Brain microvascular endothelial cell (primary cell): ENCODE measurements around the gene LDB2.

Experiments used
- DNase-seq: peaks from one replicate; pipeline ENCODE4 v3.0.0-alpha.2; 2020
- H3K27ac ChIP-seq: fragments of 250-450 bp; sonication (Bioruptor Pico); 2 replicates; pipeline ENCODE4 v1.5.1; 2020; ENCODE audit warnings: mild to moderate bottlenecking, moderate library complexity
- H3K27me3 ChIP-seq: fragments of 250-450 bp; sonication (Bioruptor Pico); replicated peaks from 2 replicates; pipeline ENCODE4 v1.5.1; 2020; ENCODE audit warnings: mild to moderate bottlenecking
- H3K36me3 ChIP-seq: fragments of 250-450 bp; sonication (Bioruptor Pico); replicated peaks from 2 replicates; pipeline ENCODE4 v1.5.1; 2020; ENCODE audit warnings: mild to moderate bottlenecking
- H3K4me3 ChIP-seq: 2 replicates; pipeline ENCODE4 v1.5.1; 2011; ENCODE audit warnings: low read depth, mild to moderate bottlenecking, control low read depth, low read length, moderate library complexity
- in situ Hi-C: cut with HindIII; loops from 2 replicates; pipeline ENCODE4 v1.10.0; 2017; ENCODE audit warnings: low sequenced_read_pairs, low pct_ligation_motif_present
- TF ChIP-seq, protein P1 (sequence below): IDR thresholded peaks from 2 replicates; pipeline ENCODE4 v1.5.1; 2011; ENCODE audit warnings: low read depth, mild to moderate bottlenecking, moderate library complexity, low read length, control low read depth, inconsistent platforms; ENCODE audit errors: missing control alignments

LDB2 gene

DNA sequence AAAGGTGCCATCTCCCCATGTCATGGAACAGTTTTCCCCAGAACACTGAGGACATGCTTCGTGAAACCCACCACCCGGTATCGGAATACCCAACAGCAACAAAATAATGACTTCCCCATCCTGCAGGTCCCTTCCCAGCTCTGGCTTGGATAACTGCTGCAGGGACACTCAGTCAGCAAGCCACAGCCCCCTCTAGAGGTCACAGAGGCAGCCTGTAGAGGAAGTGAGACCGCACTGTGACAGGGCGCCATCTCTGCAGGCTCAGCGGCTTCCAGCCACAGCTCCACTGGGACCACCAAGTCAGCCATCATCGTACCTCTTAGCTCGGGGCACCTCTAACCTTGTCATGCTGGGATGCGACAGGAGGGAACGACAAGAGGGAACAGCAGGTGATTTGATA lies 315.9 kb downstream of the LDB2 start:
- in situ Hi-C loops: no loop called here
- Histone ChIP-seq H3K4me3 (no peak overlapping the region), H3K27ac (no peak overlapping the region), H3K27me3 (no peaks in the 10 kb centered on the region), H3K36me3 (no peaks in the 10 kb centered on the region)
- DNase-seq: no peak
- TF ChIP-seq, protein P1, sequence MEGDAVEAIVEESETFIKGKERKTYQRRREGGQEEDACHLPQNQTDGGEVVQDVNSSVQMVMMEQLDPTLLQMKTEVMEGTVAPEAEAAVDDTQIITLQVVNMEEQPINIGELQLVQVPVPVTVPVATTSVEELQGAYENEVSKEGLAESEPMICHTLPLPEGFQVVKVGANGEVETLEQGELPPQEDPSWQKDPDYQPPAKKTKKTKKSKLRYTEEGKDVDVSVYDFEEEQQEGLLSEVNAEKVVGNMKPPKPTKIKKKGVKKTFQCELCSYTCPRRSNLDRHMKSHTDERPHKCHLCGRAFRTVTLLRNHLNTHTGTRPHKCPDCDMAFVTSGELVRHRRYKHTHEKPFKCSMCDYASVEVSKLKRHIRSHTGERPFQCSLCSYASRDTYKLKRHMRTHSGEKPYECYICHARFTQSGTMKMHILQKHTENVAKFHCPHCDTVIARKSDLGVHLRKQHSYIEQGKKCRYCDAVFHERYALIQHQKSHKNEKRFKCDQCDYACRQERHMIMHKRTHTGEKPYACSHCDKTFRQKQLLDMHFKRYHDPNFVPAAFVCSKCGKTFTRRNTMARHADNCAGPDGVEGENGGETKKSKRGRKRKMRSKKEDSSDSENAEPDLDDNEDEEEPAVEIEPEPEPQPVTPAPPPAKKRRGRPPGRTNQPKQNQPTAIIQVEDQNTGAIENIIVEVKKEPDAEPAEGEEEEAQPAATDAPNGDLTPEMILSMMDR: peak; percentile 22

DNA sequence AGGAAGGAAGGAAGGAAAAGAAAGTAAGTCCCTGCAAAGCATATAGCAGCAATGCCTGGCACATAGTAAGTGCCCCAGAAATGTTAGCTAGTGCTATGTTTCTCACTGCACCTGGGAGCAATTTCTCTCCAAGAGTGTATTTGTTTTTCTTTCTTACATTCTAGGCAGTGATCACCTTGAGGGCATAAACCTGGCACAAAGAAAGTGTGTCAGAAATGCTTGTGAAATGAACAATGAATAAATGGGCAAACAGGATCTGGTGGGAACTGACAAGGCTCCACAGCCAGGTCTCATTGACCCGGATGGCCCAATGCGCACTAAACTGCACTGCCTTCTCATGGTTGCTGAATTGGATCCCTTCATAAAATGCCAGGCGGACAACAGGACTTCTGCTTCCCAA lies 316.4 kb downstream of the LDB2 start:
- TF ChIP-seq, protein P1: no peak
- Histone ChIP-seq H3K36me3 (no peaks in the 10 kb centered on the region), H3K27me3 (no peaks in the 10 kb centered on the region), H3K4me3 (no peak overlapping the region), H3K27ac (no peak overlapping the region)
- no peak for DNase-seq
- in situ Hi-C loops: no loop called here

DNA sequence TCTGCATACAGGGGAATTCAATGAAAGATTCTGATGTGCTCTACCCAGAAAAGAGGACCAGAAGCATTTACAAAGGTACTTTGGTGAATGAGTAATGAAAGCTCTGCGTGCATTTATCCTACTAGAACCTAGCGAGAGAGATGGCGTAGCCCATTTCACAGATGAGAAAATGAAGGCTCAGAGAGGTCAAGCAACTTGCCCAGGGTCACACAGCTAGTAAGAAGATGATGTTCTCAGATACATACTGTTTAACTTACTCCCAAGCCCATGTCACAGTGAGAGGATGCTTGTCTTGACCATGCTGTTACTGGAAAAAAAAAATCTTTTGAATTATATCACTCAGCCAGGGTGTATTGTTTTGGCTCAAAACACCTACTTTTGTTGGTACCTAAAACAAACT lies 317.3 kb downstream of the LDB2 start:
- Histone ChIP-seq H3K4me3 (no peak overlapping the region), H3K27me3 (no peaks in the 10 kb centered on the region), H3K36me3 (no peaks in the 10 kb centered on the region), H3K27ac (no peak overlapping the region)
- DNase-seq: no peak
- in situ Hi-C loops: no loop called here
- TF ChIP-seq, protein P1: no peak

DNA sequence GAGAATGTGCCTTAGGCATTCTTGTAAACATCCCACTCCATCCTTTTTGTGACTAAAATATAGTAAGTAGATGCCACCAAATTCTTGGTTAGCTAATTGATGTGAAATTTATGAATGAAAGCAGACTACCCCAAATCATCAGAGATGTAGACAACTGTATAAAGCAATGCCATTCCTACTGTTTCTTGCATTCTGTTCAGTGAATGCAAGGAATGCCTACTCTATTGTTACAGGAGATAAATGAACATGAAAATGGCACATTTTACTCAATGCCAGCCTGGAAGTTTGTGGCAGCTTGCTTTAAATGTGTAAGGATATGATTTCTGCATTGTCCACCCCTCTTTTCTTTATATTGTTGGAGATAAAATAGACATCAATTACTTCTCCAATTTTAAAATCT lies 317.9 kb downstream of the LDB2 start:
- Histone ChIP-seq H3K27ac (no peak overlapping the region), H3K27me3 (no peaks in the 10 kb centered on the region), H3K4me3 (no peak overlapping the region), H3K36me3 (no peaks in the 10 kb centered on the region)
- DNase-seq: no peak
- in situ Hi-C loops: no loop called here
- TF ChIP-seq, protein P1: no peak

DNA sequence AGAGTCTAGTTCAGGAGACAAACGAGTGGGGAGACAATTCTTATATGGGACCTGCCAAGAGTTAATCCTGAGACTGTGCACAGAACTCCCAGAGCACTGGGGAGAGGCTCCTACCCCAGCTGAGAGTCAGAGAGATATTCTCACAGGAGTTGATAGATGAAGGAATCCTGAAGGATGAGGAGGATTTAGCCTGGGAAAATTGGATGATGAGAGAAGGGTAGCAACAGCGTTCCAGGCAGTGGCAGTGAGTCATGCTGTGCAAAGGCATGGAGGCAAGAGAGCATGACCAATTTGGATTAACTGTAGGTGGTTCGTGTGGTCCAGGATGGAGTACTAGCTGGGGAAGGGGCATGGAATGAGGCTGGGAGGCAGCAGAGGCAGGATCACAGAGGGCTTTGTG lies 318.6 kb downstream of the LDB2 start:
- in situ Hi-C loops: no loop called here

DNA sequence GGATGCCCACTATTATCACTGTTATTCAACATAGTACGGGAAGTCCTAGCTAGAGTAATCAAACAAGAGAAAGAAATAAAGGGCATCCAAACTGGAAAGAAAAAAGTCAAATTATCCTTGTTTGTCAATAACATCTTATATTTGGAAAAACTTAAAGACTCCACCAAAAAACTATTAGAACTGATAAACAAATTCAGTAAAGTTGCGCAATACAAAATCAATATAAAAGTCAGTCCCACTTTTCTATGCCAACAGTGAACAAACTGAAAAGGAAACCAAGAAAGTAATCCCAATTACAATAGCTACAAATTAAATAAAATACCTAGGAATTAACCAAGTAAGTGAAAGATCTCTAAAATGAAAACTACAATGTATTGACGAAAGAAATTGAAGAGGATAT lies 321.3 kb downstream of the LDB2 start:
- in situ Hi-C loops: no loop called here
- Histone ChIP-seq H3K4me3 (no peak overlapping the region), H3K27me3 (no peaks in the 10 kb centered on the region), H3K27ac (no peak overlapping the region), H3K36me3 (no peaks in the 10 kb centered on the region)
- TF ChIP-seq, protein P1: no peak
- no peak for DNase-seq

More for the DNA sequence above, 318.6 kb downstream of the LDB2 start:
- no peak overlapping the region for H3K27ac ChIP-seq
- no peak overlapping the region for H3K4me3 ChIP-seq
- H3K27me3 ChIP-seq: no peaks in the 10 kb centered on the region
- DNase-seq: no peak
- H3K36me3 ChIP-seq: no peaks in the 10 kb centered on the region
- TF ChIP-seq, protein P1: no peak
